SKM-1 (cell line): ENCODE data around the gene LRRC3C.
"Not testable (repeated sequence)": the region's sequence is repeated elsewhere in the genome, so short reads cannot be mapped to it uniquely, and the experiment has no call there.

Experiments used
- DNase-seq: peaks from one replicate; lab custom pipeline; 2025; ENCODE audit not compliant: unreplicated experiment; lab: John Stamatoyannopoulos, UW

The LRRC3C gene

GRCh38 chr17:39946551-39947330 lies 19.2 kb downstream of the LRRC3C start:
- no peak for DNase-seq

GRCh38 chr17:39948489-39948828 lies 20.9 kb downstream of the LRRC3C start:
- not testable (repeated sequence) for DNase-seq

- no peak for DNase-seq
These were observed 21.5 kb downstream of the LRRC3C start for GRCh38 chr17:39949028-39949427.

- no peak for DNase-seq
These were observed 23.4 kb downstream of the LRRC3C start for GRCh38 chr17:39950871-39951348.

GRCh38 chr17:39951924-39952679 lies 24.6 kb downstream of the LRRC3C start:
- DNase-seq: no peak

GRCh38 chr17:39952680-39953470 lies 25.3 kb downstream of the LRRC3C start:
- peak; percentile 93 for DNase-seq

GRCh38 chr17:39953471-39953888 lies 25.9 kb downstream of the LRRC3C start:
- no peak for DNase-seq

- no peak for DNase-seq
These were observed 27.3 kb downstream of the LRRC3C start for GRCh38 chr17:39954876-39955275.

- DNase-seq: no peak
These were observed 28.2 kb downstream of the LRRC3C start for GRCh38 chr17:39955726-39956225.

DNA sequence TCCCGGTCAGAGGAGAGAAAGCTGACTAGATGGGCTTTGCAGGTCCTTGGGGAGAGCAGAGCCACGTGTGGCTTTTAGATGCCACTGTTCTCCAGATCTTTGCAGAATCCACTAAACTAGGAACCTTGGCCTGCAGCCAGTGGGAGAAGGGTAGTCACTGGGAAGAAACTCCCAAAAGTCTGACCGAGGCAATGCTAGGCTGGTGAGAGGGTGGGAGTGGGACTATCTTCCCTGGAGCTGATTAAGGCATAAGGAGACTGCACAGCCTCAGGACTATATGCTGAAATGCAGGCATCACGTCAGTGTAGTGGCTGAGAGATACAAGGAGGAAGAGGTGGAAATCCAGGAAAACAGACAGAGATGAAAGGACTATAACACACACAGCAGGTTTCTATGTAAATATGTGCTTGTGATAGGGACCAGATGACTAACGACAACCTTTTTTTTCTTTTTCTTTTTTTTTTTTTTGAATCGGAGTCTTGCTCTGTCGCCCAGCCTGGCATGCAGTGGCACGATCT lies 33.1 kb downstream of the LRRC3C start:
- no peak for DNase-seq

DNA sequence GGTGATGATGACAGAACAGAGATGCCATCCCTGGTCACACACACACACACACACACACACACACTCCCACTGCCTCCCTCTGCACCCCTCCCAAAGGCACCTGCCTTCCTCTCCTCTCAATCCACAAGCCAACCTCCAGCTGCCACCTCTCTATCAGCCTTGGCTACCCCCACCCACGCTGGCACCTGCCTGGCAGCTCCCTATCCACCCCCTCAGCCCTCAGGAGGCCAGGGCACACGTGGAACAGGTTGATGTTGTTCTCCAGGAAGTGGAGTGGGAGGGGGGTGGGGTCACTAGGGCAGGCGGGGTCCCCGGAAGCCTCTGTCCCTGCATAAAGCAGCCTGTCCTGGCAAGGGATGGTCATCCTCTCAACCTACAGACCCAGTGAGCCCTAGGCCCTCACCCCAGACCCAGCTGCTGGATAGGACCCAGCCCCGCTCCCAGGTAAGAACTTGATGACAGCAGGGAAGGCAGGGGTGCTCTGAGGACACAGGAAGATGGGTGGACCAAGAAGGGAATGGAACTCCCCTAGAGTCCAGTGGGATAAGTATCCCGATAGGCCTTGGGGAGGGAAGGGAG lies 35.2 kb downstream of the LRRC3C start, which contains the start of gene GSDMA:
TSS of gene GSDMA (plus strand) at position 363 of the 579 bp plus-strand sequence. CDS start 2,684 bp downstream, outside the sequence.
- DNase-seq: no peak

- DNase-seq: no peak
These were observed 36.3 kb downstream of the LRRC3C start for GRCh38 chr17:39963829-39964228.

- no peak for DNase-seq
These were observed 37.6 kb downstream of the LRRC3C start for GRCh38 chr17:39965017-39965699.

DNA sequence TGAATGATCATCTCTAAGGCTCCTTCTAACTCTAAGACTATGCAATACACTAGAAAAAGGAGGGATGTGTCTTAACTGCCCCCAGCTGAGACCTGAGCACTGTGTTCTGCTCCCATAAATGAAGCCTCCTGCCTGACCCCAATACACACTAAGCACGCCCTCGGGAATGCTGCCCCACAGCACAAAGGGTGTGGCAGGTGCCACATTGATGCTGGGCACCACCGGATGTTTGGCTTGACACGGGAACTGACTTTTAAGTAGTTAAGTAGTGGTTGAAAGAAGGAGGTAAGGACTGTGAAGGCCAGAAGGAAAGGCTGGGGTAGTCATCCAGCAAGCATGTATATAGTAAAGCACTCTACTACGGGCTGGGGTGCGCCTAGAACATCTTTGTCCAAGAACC lies 39.2 kb downstream of the LRRC3C start:
- no peak for DNase-seq

- DNase-seq: no peak
These were observed 41.2 kb downstream of the LRRC3C start for GRCh38 chr17:39968761-39969160.

DNA sequence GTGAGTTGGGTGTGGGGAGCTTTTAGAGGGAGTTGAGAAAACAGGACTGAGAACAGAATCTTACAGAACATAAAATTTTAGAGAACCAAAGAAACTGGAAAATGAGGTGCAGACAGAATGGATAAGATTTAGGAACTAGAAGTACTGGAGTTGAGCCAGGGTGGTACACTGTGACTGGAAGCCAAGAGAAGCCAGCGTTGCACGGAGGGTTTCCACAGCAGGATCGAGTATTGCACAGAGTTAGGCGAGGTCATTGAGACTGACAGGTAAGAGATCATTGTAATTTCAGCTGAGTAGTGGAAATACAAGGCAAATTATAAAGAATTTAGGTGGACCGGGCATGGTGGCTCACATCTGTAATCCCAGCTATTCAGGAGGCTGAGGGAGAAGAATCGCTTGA lies 41.8 kb downstream of the LRRC3C start:
- no peak for DNase-seq

DNA sequence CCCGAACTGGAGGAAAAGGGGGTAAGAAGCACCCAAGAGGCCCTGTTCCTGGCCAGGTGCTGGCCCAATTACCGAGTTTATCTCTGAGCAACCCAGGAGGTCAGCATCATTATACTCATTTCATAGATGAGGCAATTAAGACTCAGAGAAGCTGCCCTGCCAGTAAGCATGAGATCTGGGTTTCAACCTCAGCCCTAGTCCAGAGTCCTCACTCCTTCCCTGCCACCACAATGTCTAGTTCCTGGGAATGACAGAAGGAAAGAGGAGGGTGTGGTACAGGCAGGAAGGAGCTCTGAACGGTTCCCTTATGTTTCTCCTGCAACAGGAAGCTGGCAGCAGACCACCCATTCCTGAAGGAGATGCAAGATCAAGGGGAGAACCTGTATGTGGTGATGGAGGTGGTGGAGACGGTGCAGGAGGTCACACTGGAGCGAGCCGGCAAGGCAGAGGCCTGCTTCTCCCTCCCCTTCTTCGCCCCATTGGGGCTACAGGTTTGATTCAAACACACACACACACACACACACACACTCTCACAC lies 42.7 kb downstream of the LRRC3C start:
- no peak for DNase-seq

GRCh38 chr17:39971076-39971603 lies 43.6 kb downstream of the LRRC3C start:
- DNase-seq: no peak

DNA sequence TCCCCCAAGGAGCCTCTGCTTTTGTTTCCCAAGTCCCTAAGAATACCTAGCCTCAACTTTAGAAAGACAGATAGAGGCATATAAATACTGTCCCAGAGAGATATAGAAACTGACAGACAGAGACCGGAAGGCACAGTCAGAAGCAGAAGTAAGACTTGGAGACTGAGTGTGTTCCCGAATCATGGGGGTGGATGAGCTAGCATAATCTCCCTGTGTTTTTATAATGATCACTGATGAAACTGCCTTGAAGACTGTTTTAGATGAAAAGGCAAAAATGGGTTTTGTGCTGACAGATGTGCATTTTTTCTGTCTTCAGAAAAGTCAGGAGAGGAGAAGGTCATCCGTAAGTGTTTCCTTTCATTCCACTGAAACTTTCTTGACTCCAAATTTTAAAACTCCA lies 44.7 kb downstream of the LRRC3C start:
- DNase-seq: no peak
